Measurements from ENCODE around the gene ACSF2.

ACSF2 gene

GRCh38 chr17:50498021-50498874, 72.2 kb downstream of the ACSF2 start:
- in situ Hi-C loops (cut with MboI; ENCODE audit: low sequenced_read_pairs) = no loop called here

- in situ Hi-C loops (cut with MboI; ENCODE audit: low sequenced_read_pairs) = no loop called here
These were observed 73.3 kb downstream of the ACSF2 start for GRCh38 chr17:50499270-50499669.

- in situ Hi-C loops (cut with MboI; ENCODE audit: low sequenced_read_pairs) = no loop called here
These were observed 73.7 kb downstream of the ACSF2 start for GRCh38 chr17:50499721-50500120.

GRCh38 chr17:50501054-50501453, 75.0 kb downstream of the ACSF2 start:
- in situ Hi-C loops (cut with MboI; ENCODE audit: low sequenced_read_pairs) = no loop called here

- in situ Hi-C loops (cut with MboI; ENCODE audit: low sequenced_read_pairs) = no loop called here
These were observed 76.4 kb downstream of the ACSF2 start for GRCh38 chr17:50502301-50502990.

- in situ Hi-C loops (cut with MboI; ENCODE audit: low sequenced_read_pairs) = no loop called here
These were observed 79.6 kb downstream of the ACSF2 start for GRCh38 chr17:50505591-50506130.

- in situ Hi-C loops (cut with MboI; ENCODE audit: low sequenced_read_pairs) = no loop called here
These were observed 80.3 kb downstream of the ACSF2 start for GRCh38 chr17:50506298-50506697.

- in situ Hi-C loops (cut with MboI; ENCODE audit: low sequenced_read_pairs) = no loop called here
These were observed 82.0 kb downstream of the ACSF2 start, which contains the start of gene MYCBPAP for GRCh38 chr17:50507871-50508572. Gene MYCBPAP (plus strand): TSS chr17:50508439. CDS start chr17:50508675, 236 bp downstream.

GRCh38 chr17:50508573-50509460, 82.8 kb downstream of the ACSF2 start:
- in situ Hi-C loops (cut with MboI; ENCODE audit: low sequenced_read_pairs) = no loop called here

- in situ Hi-C loops (cut with MboI; ENCODE audit: low sequenced_read_pairs) = no loop called here
These were observed 85.0 kb downstream of the ACSF2 start for GRCh38 chr17:50511058-50511457.

- in situ Hi-C loops (cut with MboI; ENCODE audit: low sequenced_read_pairs) = no loop called here
These were observed 87.5 kb downstream of the ACSF2 start for GRCh38 chr17:50513495-50513894.

- in situ Hi-C loops (cut with MboI; ENCODE audit: low sequenced_read_pairs) = no loop called here
These were observed 88.4 kb downstream of the ACSF2 start for GRCh38 chr17:50514388-50514787.

GRCh38 chr17:50514936-50515702, 89.1 kb downstream of the ACSF2 start:
- in situ Hi-C loops (cut with MboI; ENCODE audit: low sequenced_read_pairs) = no loop called here

GRCh38 chr17:50517011-50517410, 91.0 kb downstream of the ACSF2 start:
- in situ Hi-C loops (cut with MboI; ENCODE audit: low sequenced_read_pairs) = no loop called here

GRCh38 chr17:50517504-50518383, 91.7 kb downstream of the ACSF2 start:
- in situ Hi-C loops (cut with MboI; ENCODE audit: low sequenced_read_pairs) = no loop called here

GRCh38 chr17:50518384-50519023, 92.5 kb downstream of the ACSF2 start:
- in situ Hi-C loops (cut with MboI; ENCODE audit: low sequenced_read_pairs) = no loop called here

- in situ Hi-C loops (cut with MboI; ENCODE audit: low sequenced_read_pairs) = no loop called here
These were observed 93.3 kb downstream of the ACSF2 start for GRCh38 chr17:50519141-50519834.

Data from HL-60/S4 (cell line).